ENCODE results near the gene ILF3.

DNA sequence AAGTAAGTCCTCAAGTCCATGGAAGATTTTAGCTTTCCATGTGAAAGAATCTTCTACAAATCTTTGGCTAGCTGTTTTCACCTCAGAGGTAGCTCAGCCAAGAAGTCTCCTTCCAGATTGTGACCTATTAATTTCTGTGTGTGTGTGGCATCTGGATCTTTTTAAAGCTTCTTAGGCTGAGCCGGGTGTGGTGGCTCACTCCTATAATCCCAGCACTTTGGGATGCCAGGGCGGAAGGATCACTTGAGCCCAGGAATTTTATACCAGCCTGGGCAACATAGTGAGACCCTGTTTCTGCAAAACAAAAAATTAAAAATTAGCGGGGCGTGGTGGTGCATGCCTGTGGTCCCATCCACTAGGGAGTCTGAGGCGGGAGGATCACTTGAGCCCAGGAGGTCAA is 42.2 kb upstream of the ILF3 start:
- TF ChIP-seq, protein P1, sequence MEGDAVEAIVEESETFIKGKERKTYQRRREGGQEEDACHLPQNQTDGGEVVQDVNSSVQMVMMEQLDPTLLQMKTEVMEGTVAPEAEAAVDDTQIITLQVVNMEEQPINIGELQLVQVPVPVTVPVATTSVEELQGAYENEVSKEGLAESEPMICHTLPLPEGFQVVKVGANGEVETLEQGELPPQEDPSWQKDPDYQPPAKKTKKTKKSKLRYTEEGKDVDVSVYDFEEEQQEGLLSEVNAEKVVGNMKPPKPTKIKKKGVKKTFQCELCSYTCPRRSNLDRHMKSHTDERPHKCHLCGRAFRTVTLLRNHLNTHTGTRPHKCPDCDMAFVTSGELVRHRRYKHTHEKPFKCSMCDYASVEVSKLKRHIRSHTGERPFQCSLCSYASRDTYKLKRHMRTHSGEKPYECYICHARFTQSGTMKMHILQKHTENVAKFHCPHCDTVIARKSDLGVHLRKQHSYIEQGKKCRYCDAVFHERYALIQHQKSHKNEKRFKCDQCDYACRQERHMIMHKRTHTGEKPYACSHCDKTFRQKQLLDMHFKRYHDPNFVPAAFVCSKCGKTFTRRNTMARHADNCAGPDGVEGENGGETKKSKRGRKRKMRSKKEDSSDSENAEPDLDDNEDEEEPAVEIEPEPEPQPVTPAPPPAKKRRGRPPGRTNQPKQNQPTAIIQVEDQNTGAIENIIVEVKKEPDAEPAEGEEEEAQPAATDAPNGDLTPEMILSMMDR (optimal IDR thresholded peaks at IDR 0.05 in 1 of 3, IDR thresholded peaks at IDR 0.05 in 1 of 3, conservative IDR thresholded peaks at IDR 0.05 in 1 of 3; ENCODE audit: extremely low read depth in 1 of 3, insufficient read depth in 2 of 3, low read length in 3 of 3), result no peak
- TF ChIP-seq EZH2 (IDR thresholded peaks at IDR 0.05; ENCODE audit: low read length), result no peak
